Sigmoid colon (tissue), 7 donors: ENCODE data around the gene RBKS. TPM values are rescaled to one million over a fixed set of nuclear protein-coding genes. Genes with fewer than 3 reads are reported as not detected.

Experiments
- DNase-seq: peaks from one replicate; pipeline ENCODE4 v3.0.0-alpha.2; 2019
- H3K27ac ChIP-seq, 4 donors: fragments of 200-600 bp; sonication (generic); one replicate each; pipeline ENCODE4 v1.5.1; 2016 to 2019; ENCODE audit warnings: mild to moderate bottlenecking in 1 of 4
- H3K27me3 ChIP-seq, 3 donors: fragments of 200-600 bp; sonication (generic); one replicate each; pipeline ENCODE4 v1.5.1; 2019; ENCODE audit warnings: mild to moderate bottlenecking in 1 of 3
- H3K36me3 ChIP-seq, 4 donors: fragments of 200-600 bp; sonication (generic); one replicate each; pipeline ENCODE4 v1.5.1; 2016 to 2019
- H3K4me1 ChIP-seq, 4 donors: fragments of 200-600 bp; sonication (generic); one replicate each; pipeline ENCODE4 v1.5.1; 2017 to 2019
- H3K4me3 ChIP-seq, 4 donors: fragments of 200-600 bp; sonication (generic); one replicate each; pipeline ENCODE4 v1.5.1; 2017 to 2019; ENCODE audit warnings: mild to moderate bottlenecking in 2 of 4, moderate library complexity in 1 of 4
- H3K9me3 ChIP-seq, 4 donors: fragments of 200-600 bp in 3 of 4; sonication (generic) in 3 of 4; one replicate each; pipeline versions ENCODE4 v1.5.1 to v1.6.1; 2013 to 2019
- CTCF ChIP-seq, 4 experiments: fragments of 450-650 bp in 3 of 4; fragments of 200-600 bp in 1 of 4; IDR thresholded peaks; one replicate each; pipeline ENCODE4 v1.5.1; 2016 to 2019; ENCODE audit warnings: antibody characterized with exemption in 4 of 4, mild to moderate bottlenecking in 3 of 4, moderate library complexity in 2 of 4
- EP300 ChIP-seq, 4 donors: sonication (generic); formaldehyde crosslinking; IDR thresholded peaks; one replicate each; pipeline ENCODE4 v1.6.1; 2017; ENCODE audit warnings: antibody characterized with exemption in 4 of 4
- POLR2A ChIP-seq, 2 donors: fragments of 450-650 bp; IDR thresholded peaks; one replicate each; pipeline ENCODE4 v1.6.1; 2016; ENCODE audit warnings: antibody characterized with exemption in 2 of 2, mild to moderate bottlenecking in 2 of 2, moderate library complexity in 2 of 2
- POLR2AphosphoS5 ChIP-seq, 4 donors: sonication (generic); formaldehyde crosslinking; IDR thresholded peaks; one replicate each; pipeline ENCODE4 v1.6.1; 2017; ENCODE audit warnings: antibody characterized with exemption in 4 of 4
- WGBS, 2 donors: extraction: QIAGEN DNeasy Blood & Tissue Kit; methylation state at CpG; one replicate each; pipeline ENCODE4 v1.1.7; 2013; 5-methylcytosine and 5-hydroxymethylcytosine counted together
- intact Hi-C: fragments of 100-400 bp; cut with DNase I; formaldehyde crosslinking; loops from one replicate; pipeline ENCODE4 v1.15.1; 2023
- polyA plus RNA-seq, 3 donors: library from polyadenylated mRNA; stranded (reverse); fragments of 200-250 nt; gene quantifications; one replicate each; pipeline ENCODE4 v1.2.3, GENCODE V29; 2013
- total RNA-seq, 4 donors: library from RNA; depleted of rRNA; stranded (reverse); fragments of >200 nt; gene quantifications; one replicate each; pipeline ENCODE4 v1.1.0, GENCODE V29; 2016
- donor health status: healthy with polysubstance abuse.
- donor health status: Bipolar disorder and iron deficiency.
- donor health status: healthy.

Gene RBKS
- total and polyA plus RNA-seq, 7 donors = 0.55 to 28.0 (median 3.1) TPM

- H3K27me3 ChIP-seq = no peaks in the 10 kb centered on the region
- H3K9me3 ChIP-seq = no peaks in the 10 kb centered on the region
- no peak for TF ChIP-seq POLR2AphosphoS5 (IDR thresholded peaks at IDR 0.05)
- TF ChIP-seq CTCF (IDR thresholded peaks at IDR 0.05) = no peak
- no peak for TF ChIP-seq EP300 (IDR thresholded peaks at IDR 0.05)
- TF ChIP-seq POLR2A (IDR thresholded peaks at IDR 0.05) = no peak
- no peaks in the 10 kb centered on the region for H3K36me3 ChIP-seq
- intact Hi-C loops = no loop called here
- H3K4me1 ChIP-seq = no peaks in the 10 kb centered on the region
- H3K4me3 ChIP-seq = no peak overlapping the region
- no peak for DNase-seq
- no peak overlapping the region for H3K27ac ChIP-seq
- WGBS, 2 donors = 82 to 93% methylated on average over 3 of the region's 3 CpGs
Observed at GRCh38 chr2:27829791-27830190, 60.4 kb downstream of the RBKS start.

GRCh38 chr2:27828305-27828704, 61.9 kb downstream of the RBKS start:
- Histone ChIP-seq H3K9me3 (no peaks in the 10 kb centered on the region), H3K4me1 (no peaks in the 10 kb centered on the region), H3K27ac (no peak overlapping the region), H3K4me3 (no peak overlapping the region), H3K36me3 (no peaks in the 10 kb centered on the region), H3K27me3 (no peaks in the 10 kb centered on the region)
- no peak for DNase-seq
- 84 to 93% methylated on average over 1 of the region's 1 CpG for WGBS, 2 donors
- intact Hi-C loops = no loop called here
- TF ChIP-seq EP300 (IDR thresholded peaks at IDR 0.05) (no peak), POLR2A (IDR thresholded peaks at IDR 0.05) (no peak), POLR2AphosphoS5 (IDR thresholded peaks at IDR 0.05) (no peak), CTCF (IDR thresholded peaks at IDR 0.05) (no peak)

- intact Hi-C loops = no loop called here
- H3K27ac ChIP-seq = no peak overlapping the region
- TF ChIP-seq POLR2AphosphoS5 (IDR thresholded peaks at IDR 0.05) (no peak), CTCF (IDR thresholded peaks at IDR 0.05) (no peak), EP300 (IDR thresholded peaks at IDR 0.05) (no peak), POLR2A (IDR thresholded peaks at IDR 0.05) (no peak)
- H3K4me3 ChIP-seq = no peak overlapping the region
- no peaks in the 10 kb centered on the region for H3K36me3 ChIP-seq
- no peaks in the 10 kb centered on the region for H3K9me3 ChIP-seq
- WGBS, 2 donors = 97% methylated on average over 1 of the region's 1 CpG
- H3K27me3 ChIP-seq = no peaks in the 10 kb centered on the region
- DNase-seq = no peak
- no peaks in the 10 kb centered on the region for H3K4me1 ChIP-seq
Observed at GRCh38 chr2:27824401-27824800, 65.8 kb downstream of the RBKS start.

- Histone ChIP-seq H3K4me3 (no peak overlapping the region), H3K27me3 (no peaks in the 10 kb centered on the region), H3K36me3 (no peaks in the 10 kb centered on the region), H3K27ac (peak overlapping the region in 2 of 4 donors; percentile 8 to 72), H3K9me3 (no peaks in the 10 kb centered on the region), H3K4me1 (no peaks in the 10 kb centered on the region)
- TF ChIP-seq POLR2AphosphoS5 (IDR thresholded peaks at IDR 0.05) (no peak), POLR2A (IDR thresholded peaks at IDR 0.05) (no peak), CTCF (IDR thresholded peaks at IDR 0.05) (peak in 1 of 4 experiments; percentile 30)
- no peak for DNase-seq
- WGBS, 2 donors = 78 to 88% methylated on average over 5 of the region's 5 CpGs
- intact Hi-C loops = no loop called here
Observed at GRCh38 chr2:27823569-27823968, 66.6 kb downstream of the RBKS start.

- intact Hi-C loops = no loop called here
- TF ChIP-seq POLR2AphosphoS5 (IDR thresholded peaks at IDR 0.05) = no peak
- no peak for TF ChIP-seq CTCF (IDR thresholded peaks at IDR 0.05)
- TF ChIP-seq POLR2A (IDR thresholded peaks at IDR 0.05) = no peak
- TF ChIP-seq EP300 (IDR thresholded peaks at IDR 0.05) = no peak
- Histone ChIP-seq H3K27me3 (no peaks in the 10 kb centered on the region), H3K36me3 (no peaks in the 10 kb centered on the region), H3K9me3 (no peaks in the 10 kb centered on the region), H3K4me1 (no peaks in the 10 kb centered on the region), H3K4me3 (no peak overlapping the region), H3K27ac (peak overlapping the region in 2 of 4 donors; percentile 8 to 72)
- DNase-seq = no peak
- WGBS, 2 donors = 87 to 90% methylated on average over 5 of the region's 5 CpGs
Observed at GRCh38 chr2:27823135-27823534, 67.1 kb downstream of the RBKS start.
